ENCODE measurements around the gene DVL1. TPM values are rescaled to one million over a fixed set of nuclear protein-coding genes. Genes with fewer than 3 reads are reported as not detected.
A peak's percentile ranks its signal among the peaks of the same experiment; 100 is the strongest.

DVL1 gene
- total and polyA plus RNA-seq, 2 of the 13 experiments (the other 11 are each of a cell fraction or from before 2014, with no cell fraction given): 30.8 to 60.4 TPM

- TF ChIP-seq ZHX2 (IDR thresholded peaks at IDR 0.05; ENCODE audit: low read depth) (no peak), ZHX2 (CRISPR knock-in tag; IDR thresholded peaks at IDR 0.05; ENCODE audit: borderline replicate concordance) (peak; percentile 36; the same call in 1 of the 2 replicates), SP140L (CRISPR knock-in tag; IDR thresholded peaks at IDR 0.05; ENCODE audit: borderline replicate concordance) (no peak), ETS1 (CRISPR knock-in tag; IDR thresholded peaks at IDR 0.05) (0 out of 2 replicates have a peak, but pooled peaks have one; percentile 63), PHF21A (CRISPR knock-in tag; IDR thresholded peaks at IDR 0.05) (peak; percentile 80), NFAT5 (CRISPR knock-in tag; IDR thresholded peaks at IDR 0.05) (no peak; the same call in 1 of the 2 replicates), POLR2AphosphoS5 (IDR thresholded peaks at IDR 0.05; ENCODE audit: low read depth, low read length) (peak; percentile 46; the same call in 1 of the 2 replicates), ARID4A (CRISPR knock-in tag; IDR thresholded peaks at IDR 0.05; ENCODE audit: borderline replicate concordance) (peak; percentile 85; the same call in 1 of the 2 replicates), RARG (CRISPR knock-in tag; IDR thresholded peaks at IDR 0.05; ENCODE audit: low read depth) (0 out of 2 replicates have a peak, but pooled peaks have one; percentile 71), MXD4 (CRISPR knock-in tag; IDR thresholded peaks at IDR 0.05) (peak; percentile 78)
Measured at GRCh38 chr1:1307923-1308755, 41.1 kb downstream of the DVL1 start, which contains the start of the genes ACAP3 and PUSL1 (continued).

Data from HepG2 (cell line).